Endothelial cell of umbilical vein (primary cell): ENCODE measurements around the gene KAZN.

Source experiments
- EZH2 ChIP-seq: IDR thresholded peaks from 2 replicates; pipeline ENCODE4 v1.6.1; 2012; ENCODE audit warnings: borderline replicate concordance, low read depth, mild to moderate bottlenecking, moderate library complexity, low read length, inconsistent platforms; ENCODE audit not compliant: severe bottlenecking
- GATA2 ChIP-seq: IDR thresholded peaks from 2 replicates; pipeline ENCODE4 v1.7.0; 2011; ENCODE audit warnings: low read depth, mild to moderate bottlenecking, moderate library complexity, mixed read lengths, low read length; ENCODE audit not compliant: insufficient read length, insufficient read depth
- MYC ChIP-seq: IDR thresholded peaks from one replicate; pipeline ENCODE4 v1.6.1; 2011; ENCODE audit warnings: mild to moderate bottlenecking, low read depth, low read length
- POLR2A ChIP-seq: IDR thresholded peaks from 2 replicates; pipeline ENCODE4 v1.6.1; 2012; ENCODE audit warnings: low read depth, mild to moderate bottlenecking, control low read depth, low read length
- POLR2AphosphoS5 ChIP-seq: IDR thresholded peaks from 2 replicates; pipeline ENCODE4 v1.6.1; 2012; ENCODE audit warnings: low read depth, mild to moderate bottlenecking, control low read depth, low read length, moderate library complexity; ENCODE audit not compliant: insufficient read depth
- TF ChIP-seq, protein P1 (sequence below), 2 donors: IDR thresholded peaks; 1 replicate in 1 of 2; 2 replicates in 1 of 2; pipeline ENCODE4 v1.5.1; 2011; ENCODE audit warnings: low read length in 2 of 2, mild to moderate bottlenecking in 2 of 2, moderate library complexity in 2 of 2, control low read depth in 1 of 2, inconsistent platforms in 1 of 2, low read depth in 1 of 2; ENCODE audit not compliant: insufficient read depth in 1 of 2; ENCODE audit errors: extremely low read depth in 1 of 2
- TF ChIP-seq, protein P2 (sequence below): IDR thresholded peaks from 2 replicates; pipeline ENCODE4 v1.6.1; 2011; ENCODE audit not compliant: insufficient read depth, insufficient read length

DNA sequence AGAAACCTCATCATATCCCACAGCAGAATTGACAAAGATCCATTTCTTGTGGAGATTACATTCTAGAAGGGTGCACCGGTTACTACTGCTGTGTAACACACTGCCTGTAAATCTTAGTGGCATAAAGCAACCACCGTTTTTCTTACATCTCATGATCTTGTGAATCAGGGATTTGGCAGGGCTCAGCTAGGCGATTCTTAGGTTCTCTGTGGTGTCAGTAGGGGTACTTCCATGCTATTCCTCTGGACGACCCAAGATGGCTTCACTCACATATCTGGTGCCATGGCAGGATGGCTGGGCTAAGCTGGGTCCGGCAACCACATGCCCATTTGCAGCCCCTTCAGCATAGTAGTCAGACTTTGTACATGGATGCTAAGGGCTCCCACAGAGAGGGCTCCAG is 375.3 kb downstream of the KAZN start:
- TF ChIP-seq, protein P1, sequence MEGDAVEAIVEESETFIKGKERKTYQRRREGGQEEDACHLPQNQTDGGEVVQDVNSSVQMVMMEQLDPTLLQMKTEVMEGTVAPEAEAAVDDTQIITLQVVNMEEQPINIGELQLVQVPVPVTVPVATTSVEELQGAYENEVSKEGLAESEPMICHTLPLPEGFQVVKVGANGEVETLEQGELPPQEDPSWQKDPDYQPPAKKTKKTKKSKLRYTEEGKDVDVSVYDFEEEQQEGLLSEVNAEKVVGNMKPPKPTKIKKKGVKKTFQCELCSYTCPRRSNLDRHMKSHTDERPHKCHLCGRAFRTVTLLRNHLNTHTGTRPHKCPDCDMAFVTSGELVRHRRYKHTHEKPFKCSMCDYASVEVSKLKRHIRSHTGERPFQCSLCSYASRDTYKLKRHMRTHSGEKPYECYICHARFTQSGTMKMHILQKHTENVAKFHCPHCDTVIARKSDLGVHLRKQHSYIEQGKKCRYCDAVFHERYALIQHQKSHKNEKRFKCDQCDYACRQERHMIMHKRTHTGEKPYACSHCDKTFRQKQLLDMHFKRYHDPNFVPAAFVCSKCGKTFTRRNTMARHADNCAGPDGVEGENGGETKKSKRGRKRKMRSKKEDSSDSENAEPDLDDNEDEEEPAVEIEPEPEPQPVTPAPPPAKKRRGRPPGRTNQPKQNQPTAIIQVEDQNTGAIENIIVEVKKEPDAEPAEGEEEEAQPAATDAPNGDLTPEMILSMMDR (IDR thresholded peaks at IDR 0.05; ENCODE audit: extremely low read depth in 1 of 2, insufficient read depth in 1 of 2, low read depth in 1 of 2, low read length in 2 of 2), result no peak
- no peak for TF ChIP-seq MYC
- no peak for TF ChIP-seq POLR2A
- no peak for TF ChIP-seq GATA2
- TF ChIP-seq, protein P2, sequence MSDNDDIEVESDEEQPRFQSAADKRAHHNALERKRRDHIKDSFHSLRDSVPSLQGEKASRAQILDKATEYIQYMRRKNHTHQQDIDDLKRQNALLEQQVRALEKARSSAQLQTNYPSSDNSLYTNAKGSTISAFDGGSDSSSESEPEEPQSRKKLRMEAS, result no peak
- TF ChIP-seq EZH2, result no peak
- TF ChIP-seq POLR2AphosphoS5, result no peak
